Measurements from ENCODE around the gene PTGS1.
"Not testable (repeated sequence)": the region's sequence is repeated elsewhere in the genome, so short reads cannot be mapped to it uniquely, and the experiment has no call there.

PTGS1 gene

GRCh38 chr9:122370869-122371755 is at the start of gene PTGS1:
TSS of gene PTGS1 (plus strand) at chr9:122371024. CDS start at chr9:122371085, 61 bp downstream.
- no peak for DNase-seq

DNA sequence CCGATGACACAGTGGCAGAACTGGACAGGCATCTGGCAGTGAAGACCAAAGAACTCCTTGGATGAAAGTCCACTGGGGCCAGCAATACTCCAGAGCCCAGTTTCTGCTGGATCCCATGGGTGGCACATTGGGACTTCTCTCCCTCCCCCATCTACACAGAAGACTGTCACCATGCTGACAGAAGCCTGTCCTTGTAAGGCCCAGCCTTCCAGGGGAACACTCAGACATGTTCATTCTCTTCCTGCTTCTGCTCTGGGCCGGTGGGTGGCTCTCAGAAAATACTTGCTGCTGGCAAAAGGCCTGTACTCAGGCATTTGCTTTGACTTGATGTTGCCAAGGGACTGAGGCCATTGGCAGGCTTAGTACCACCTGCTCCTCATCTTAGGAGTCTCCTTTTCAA is 48.3 kb upstream of the PTGS1 start:
- no peak for DNase-seq

DNA sequence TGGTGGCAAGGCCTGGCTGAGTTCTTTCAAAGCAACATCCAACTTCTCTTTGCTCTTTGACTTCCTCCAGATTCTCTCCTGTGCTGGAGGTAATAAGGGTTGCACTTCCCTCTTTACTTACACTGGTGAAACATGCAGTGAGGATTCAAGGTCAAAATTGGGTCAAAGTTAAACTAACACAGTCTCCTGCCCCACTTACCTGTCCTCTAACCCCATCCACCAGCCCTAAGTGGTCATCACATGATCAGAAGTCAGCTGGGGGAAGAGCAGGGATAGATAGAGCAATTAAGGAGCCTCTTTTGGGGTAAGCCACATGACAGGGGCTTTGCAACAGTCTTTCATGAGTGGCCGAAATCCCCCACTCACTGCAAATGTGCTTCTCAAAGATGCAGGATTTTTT is 46.2 kb upstream of the PTGS1 start:
- DNase-seq, result not testable (repeated sequence)

GRCh38 chr9:122325124-122325523 is 45.7 kb upstream of the PTGS1 start:
- no peak for DNase-seq

DNA sequence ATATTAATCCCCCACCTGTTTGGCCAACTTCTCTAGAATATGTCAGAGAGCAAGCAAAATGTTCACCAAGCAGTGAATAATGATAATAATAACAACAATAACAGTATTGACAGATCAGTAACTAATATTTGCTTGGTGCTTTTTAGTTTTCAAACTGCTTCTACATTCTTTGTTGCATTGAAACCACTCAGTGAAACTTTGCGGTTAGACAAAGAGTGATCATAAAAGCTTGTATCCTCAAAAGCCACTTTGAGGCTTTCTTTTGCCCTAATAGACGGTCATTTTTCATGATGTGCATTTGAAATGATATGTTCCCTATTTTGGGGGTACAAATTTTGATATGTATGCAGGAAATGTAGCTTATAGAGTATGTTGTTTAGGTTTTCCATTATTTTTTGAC is 43.6 kb upstream of the PTGS1 start:
- no peak for DNase-seq

DNA sequence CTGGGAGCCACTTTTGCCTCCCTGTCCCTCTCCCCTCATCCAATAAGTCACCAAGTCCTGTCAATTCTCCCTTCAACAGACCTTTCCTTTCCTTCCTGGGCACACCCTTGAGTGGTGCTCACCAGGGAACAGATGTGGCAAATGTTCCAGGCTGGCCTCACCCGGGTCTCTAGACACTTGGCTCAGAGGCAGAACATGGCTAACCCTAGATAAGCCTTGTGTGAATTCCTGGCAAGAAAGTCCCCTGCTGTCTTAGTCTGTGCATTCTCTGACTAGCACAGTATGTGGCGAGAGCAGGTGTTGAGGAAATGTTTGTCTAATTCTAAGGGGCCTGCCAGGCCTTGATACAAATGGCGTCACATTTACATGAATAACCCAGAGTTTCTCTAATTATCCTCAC is 41.2 kb upstream of the PTGS1 start:
- DNase-seq, result no peak

DNA sequence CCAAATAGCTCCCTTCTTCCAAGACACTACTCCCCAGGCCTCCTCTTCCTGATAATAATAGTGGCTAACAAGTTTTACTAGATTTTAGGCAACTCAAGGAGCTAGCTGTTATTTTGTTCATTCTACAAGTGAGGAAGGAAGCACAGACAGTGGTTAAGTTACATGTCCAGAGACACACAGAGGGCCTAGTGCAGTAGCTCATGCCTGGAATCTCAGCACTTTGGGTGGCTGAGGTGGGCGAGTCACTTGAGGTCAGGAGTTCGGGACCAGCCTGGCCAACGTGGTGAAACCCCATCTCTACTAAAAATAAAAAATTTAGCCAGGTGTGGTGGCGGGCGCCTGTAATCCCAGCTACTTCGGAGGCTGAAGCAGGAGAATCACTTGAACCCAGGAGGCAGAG is 40.4 kb upstream of the PTGS1 start:
- not testable (repeated sequence) for DNase-seq

DNA sequence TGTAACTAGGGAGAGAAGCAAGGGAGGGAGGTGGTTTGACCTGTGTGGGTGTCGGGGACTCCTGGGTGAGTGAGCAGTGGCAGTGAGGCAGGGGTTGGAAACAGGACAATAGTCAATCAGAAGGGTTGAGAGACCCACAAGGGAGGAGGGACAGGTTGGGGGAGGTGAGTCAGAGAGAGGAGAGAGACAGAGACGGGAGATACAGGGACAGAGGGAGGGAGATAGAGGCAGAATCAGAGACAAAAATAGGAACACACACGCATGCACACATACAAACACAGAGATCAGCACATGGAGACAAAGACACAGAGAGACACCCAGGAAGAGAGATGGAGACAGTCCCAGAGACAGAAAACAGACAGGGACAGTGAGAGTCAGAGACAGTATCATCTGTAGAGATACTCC is 39.3 kb upstream of the PTGS1 start:
- no peak for DNase-seq

DNA sequence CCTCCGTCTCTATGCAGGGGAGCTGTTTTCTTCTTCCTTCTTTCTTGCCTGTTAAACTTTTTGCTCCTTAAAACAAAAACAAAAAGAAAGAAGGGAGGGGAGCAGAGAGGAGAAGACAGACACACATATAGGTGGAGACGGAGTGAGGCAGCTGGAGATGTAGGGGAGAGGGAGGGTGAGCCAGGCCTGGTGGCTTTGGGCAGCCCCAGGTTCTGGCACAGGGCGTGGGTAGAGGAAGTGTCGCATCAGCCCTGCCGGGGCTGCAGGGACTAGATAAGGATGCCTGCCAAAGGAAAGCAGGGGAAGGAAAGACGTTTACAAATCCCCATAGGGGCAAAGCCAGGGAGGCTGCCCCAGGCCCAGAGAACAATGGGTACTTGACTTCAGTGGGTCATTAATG is 38.7 kb upstream of the PTGS1 start:
- DNase-seq, result no peak

DNA sequence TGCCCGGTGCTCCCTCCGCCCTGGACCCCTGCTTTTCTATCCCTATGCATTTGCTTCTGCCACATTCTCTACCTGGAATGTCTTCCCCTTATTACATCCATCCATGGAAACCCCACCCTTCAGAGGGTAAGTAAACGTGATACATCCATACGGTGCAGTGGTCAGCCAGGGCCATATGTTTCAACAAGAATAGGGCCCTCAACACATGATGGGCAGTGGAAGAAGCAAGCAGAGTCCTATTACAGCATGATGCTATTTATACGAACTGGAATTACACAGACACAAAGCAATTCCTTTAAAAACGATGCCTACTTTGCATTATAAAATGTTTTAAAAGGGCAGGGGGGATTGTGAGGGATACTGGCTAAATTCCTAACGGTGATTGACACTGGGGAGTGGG is 38.2 kb upstream of the PTGS1 start:
- DNase-seq, result no peak

- no peak for DNase-seq
Observed at GRCh38 chr9:122333169-122333808, 37.5 kb upstream of the PTGS1 start.

GRCh38 chr9:122334916-122335315 is 35.9 kb upstream of the PTGS1 start:
- DNase-seq, result no peak

DNA sequence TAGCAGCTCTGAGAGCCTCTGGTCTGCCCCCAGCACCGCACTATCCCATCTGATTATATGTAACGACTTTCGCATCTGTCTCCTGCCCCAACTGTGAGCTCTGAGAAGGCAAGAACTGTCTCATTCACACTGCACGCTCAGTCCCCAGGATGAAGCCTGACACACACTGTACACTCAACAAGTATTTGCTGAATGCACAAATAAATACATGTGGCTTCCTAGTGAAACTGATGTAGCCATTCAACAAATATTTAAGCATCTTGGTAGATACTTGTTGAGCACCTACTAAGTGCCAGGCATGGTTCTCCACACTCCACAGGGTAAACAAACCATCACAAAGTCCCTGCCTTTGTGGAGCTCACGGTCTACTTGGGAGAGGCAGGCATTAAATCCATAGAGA is 34.6 kb upstream of the PTGS1 start:
- no peak for DNase-seq

GRCh38 chr9:122336866-122337555 is 33.8 kb upstream of the PTGS1 start:
- no peak for DNase-seq

- DNase-seq, result no peak
Observed at GRCh38 chr9:122337556-122337929, 33.3 kb upstream of the PTGS1 start.

DNA sequence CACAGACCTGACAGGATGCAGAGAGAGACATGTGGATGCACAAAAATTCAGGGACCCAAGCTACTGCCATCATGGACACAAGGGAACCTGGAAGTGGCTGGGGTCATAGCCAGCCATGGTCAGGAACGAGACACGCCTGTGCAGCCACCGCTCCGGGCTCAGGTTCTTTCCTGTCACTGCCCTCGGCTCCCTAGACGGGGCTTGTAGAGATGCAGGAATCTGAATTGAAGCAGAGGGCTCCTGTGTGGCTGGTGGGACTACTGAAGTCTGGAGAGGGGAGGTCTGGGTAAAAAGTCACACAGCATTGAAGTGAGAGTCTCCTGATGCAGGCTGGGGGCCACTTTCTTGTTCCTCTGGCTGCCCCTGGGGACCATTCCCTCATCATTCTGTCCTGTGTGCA is 32.3 kb upstream of the PTGS1 start:
- no peak for DNase-seq

DNA sequence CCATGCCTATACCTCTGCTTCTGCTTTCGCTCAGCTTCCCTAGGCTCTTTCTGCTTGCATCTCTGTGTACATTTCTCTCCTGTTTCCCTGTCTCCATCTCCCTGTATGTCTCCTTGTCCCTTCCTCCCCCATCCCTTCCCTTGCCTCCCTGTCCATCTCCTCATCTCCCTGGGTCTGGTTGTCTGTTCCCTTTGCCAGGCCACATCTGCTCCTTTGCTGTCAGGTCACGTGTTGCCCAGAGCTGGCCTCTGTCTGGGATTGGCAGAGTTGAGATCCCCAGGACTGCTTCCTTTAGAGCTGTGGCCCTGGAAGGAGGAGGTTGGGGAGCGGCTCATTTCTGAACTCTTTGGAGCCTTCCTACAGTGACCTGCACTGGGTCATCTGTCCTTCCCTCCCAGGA is 31.8 kb upstream of the PTGS1 start:
- DNase-seq, result no peak

- no peak for DNase-seq
Observed at GRCh38 chr9:122339579-122339978, 31.2 kb upstream of the PTGS1 start.

- DNase-seq, result no peak
Observed at GRCh38 chr9:122340161-122340560, 30.7 kb upstream of the PTGS1 start.

GRCh38 chr9:122342323-122343050 is 28.3 kb upstream of the PTGS1 start:
- no peak for DNase-seq

DNA sequence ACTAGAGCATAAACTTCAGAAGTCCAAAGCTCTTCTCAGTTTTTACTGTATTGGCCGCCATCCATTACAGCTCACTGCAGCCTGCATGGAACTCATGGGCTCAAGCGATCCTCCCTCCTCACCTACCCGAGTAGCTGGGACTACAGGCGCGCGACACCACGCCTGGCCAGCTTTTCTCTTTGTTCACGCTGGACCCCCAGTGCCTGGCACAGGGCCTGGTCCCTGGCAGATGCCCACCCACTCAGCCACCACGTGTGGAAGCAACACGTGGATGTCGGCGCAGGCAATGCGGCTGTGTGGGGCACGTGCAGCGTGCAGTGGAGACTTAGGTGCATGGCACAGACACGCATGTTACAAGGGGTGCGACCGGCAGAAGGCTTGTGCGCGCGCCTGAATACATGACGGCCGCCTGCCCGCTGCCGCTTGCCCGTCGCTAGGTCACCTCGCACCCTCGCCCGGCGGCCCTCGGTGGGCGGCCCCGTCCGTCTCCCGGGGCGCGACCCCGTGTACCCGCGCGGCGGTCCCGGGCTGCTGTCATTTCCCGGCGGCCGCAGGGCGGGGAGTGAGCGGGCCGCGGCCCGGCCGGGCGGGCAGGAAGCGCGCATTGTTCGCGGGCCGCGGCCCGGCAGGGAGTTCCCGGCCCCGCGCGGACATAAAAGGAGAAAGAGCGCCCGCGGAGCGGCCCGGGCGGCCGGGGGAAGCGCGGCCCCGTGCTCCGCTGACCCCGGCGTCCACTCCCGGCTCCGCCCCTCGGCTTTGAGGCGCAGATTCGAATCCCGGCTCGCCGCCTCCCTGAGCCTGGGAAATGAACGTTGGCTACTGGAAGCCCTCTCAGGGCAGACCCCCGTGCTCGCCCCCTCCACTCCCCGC is 24.1 kb upstream of the PTGS1 start:
- no peak for DNase-seq

Data from activated CD4-positive, alpha-beta T cell treated with anti-CD3 and anti-CD28 coated beads for 1 hour (primary cell).